K562 (cell line): ENCODE data around the gene RASSF7. TPM values are rescaled to one million over a fixed set of nuclear protein-coding genes. Genes with fewer than 3 reads are reported as not detected.
A peak's percentile ranks its signal among the peaks of the same experiment; 100 is the strongest.

Source experiments
- ATAC-seq: fragments of 200-7000 bp; cut with Tn5 transposase; 3 replicates; pipeline ENCODE4 v1.9.1; 2020; ENCODE audit warnings: moderate library complexity
- BruUV-seq: library from RNA; stranded (reverse); fragments of 400-500 nt; replicated peaks from 2 replicates; lab custom pipeline; 2021; lab: Mats Ljungman, UMichigan
- CTCF ChIA-PET: fragments of 300-600 bp; formaldehyde crosslinking; extraction: SDS; loops from one replicate; lab custom pipeline; 2021; ENCODE audit warnings: low intra/inter-chr PET ratio; lab: Yijun Ruan, JAX
- POLR2A ChIA-PET: fragments of 300-600, 350-650 bp; sonication (Branson Sonifier 250); formaldehyde crosslinking; extraction: SDS; loops from one replicate; lab custom pipeline; 2021; ENCODE audit warnings: antibody characterized with exemption, inconsistent platforms; lab: Yijun Ruan, JAX
- DNase-seq, 4 experiments: peaks; one replicate each; pipeline versions ENCODE4 v3.0.0 to v3.0.0-alpha.2; 2011 to 2018; ENCODE audit warnings: low spot score in 3 of 4, mixed read lengths in 3 of 4; ENCODE audit errors: extremely low read depth in 1 of 4
- FAIRE-seq: peaks from 2 replicates; lab custom pipeline; 2011; peaks lifted over from hg19 to GRCh38; lab: Jason Lieb, UNC
- H2AFZ ChIP-seq: 2 replicates; pipeline ENCODE4 v1.6.0; 2011; ENCODE audit warnings: low read depth, low read length, control low read depth, inconsistent platforms
- H3K27ac ChIP-seq: fragments of 200-600 bp; 3 replicates; pipeline ENCODE4 v1.8.0; 2011; ENCODE audit warnings: low read depth, mild to moderate bottlenecking, control low read depth, inconsistent platforms, low read length, moderate library complexity, mixed read lengths; ENCODE audit errors: extremely low read depth
- H3K27me3 ChIP-seq, 2 experiments: fragments of 300-600 bp in 1 of 2; 2 replicates in 1 of 2; 3 replicates in 1 of 2; pipeline versions ENCODE4 v1.6.0 to v1.8.0; 2011; ENCODE audit warnings: inconsistent platforms in 2 of 2, low read length in 2 of 2, mild to moderate bottlenecking in 1 of 2, mixed read lengths in 1 of 2, moderate library complexity in 1 of 2; ENCODE audit not compliant: control insufficient read depth in 2 of 2, insufficient read depth in 2 of 2
- H3K36me3 ChIP-seq: fragments of 300-600 bp; 3 replicates; pipeline ENCODE4 v1.8.0; 2011; ENCODE audit warnings: mild to moderate bottlenecking, low read length, inconsistent platforms; ENCODE audit not compliant: control insufficient read depth, insufficient read depth
- H3K4me1 ChIP-seq, 2 experiments: fragments of 200-600 bp in 1 of 2; replicated peaks in 1 of 2; 2 replicates in 1 of 2; 3 replicates in 1 of 2; pipeline versions ENCODE4 v1.5.1 to v1.8.0; 2011; ENCODE audit warnings: inconsistent platforms in 2 of 2, low read length in 2 of 2, mild to moderate bottlenecking in 1 of 2, mixed read lengths in 1 of 2, moderate library complexity in 1 of 2; ENCODE audit not compliant: control insufficient read depth in 2 of 2, insufficient read depth in 2 of 2
- H3K4me2 ChIP-seq: 2 replicates; pipeline ENCODE4 v1.6.1; 2011; ENCODE audit warnings: low read length, control low read depth, inconsistent platforms, mixed read lengths; ENCODE audit not compliant: insufficient read depth
- H3K4me3 ChIP-seq: fragments of 200-600 bp; sonication (generic), shearing (Covaris generic); 2 replicates; pipeline ENCODE4 v1.5.1; 2016; ENCODE audit warnings: control low read depth, inconsistent platforms
- H3K79me2 ChIP-seq: fragments of 200-600 bp; 3 replicates; pipeline ENCODE4 v1.8.0; 2011; ENCODE audit warnings: low read length, inconsistent platforms; ENCODE audit not compliant: control insufficient read depth, insufficient read depth
- H3K9ac ChIP-seq, 2 experiments: 2 replicates each; pipeline versions ENCODE4 v1.6.0 to v1.6.1; 2011; ENCODE audit warnings: low read depth in 2 of 2, low read length in 2 of 2, control low read depth in 1 of 2, inconsistent platforms in 1 of 2, mild to moderate bottlenecking in 1 of 2, mixed read lengths in 1 of 2; ENCODE audit not compliant: insufficient read depth in 1 of 2
- H3K9me1 ChIP-seq: one replicate; pipeline ENCODE4 v1.6.0; 2011; ENCODE audit warnings: inconsistent platforms, mild to moderate bottlenecking, low read length, moderate library complexity; ENCODE audit not compliant: control insufficient read depth, insufficient read depth
- H3K9me3 ChIP-seq: replicated peaks from 2 replicates; pipeline ENCODE4 v1.5.1; 2011; ENCODE audit warnings: low read depth, low read length, inconsistent platforms; ENCODE audit not compliant: control insufficient read depth, insufficient read depth
- H4K20me1 ChIP-seq: replicated peaks from 2 replicates; pipeline ENCODE4 v1.6.1; 2011; ENCODE audit warnings: low read length, inconsistent platforms, mixed read lengths; ENCODE audit not compliant: control insufficient read depth, insufficient read depth
- CCNT2 ChIP-seq: IDR thresholded peaks from 2 replicates; pipeline ENCODE4 v1.6.1; 2011; ENCODE audit warnings: borderline replicate concordance, low read depth, mild to moderate bottlenecking, moderate library complexity, mixed read lengths, low read length; ENCODE audit not compliant: insufficient read length; ENCODE audit errors: extremely low read depth
- RFX1 ChIP-seq: fragments of 450-650 bp; IDR thresholded peaks from 2 replicates; pipeline ENCODE4 v1.6.1; 2016; ENCODE audit warnings: mild to moderate bottlenecking, moderate library complexity
- ZNF668 ChIP-seq: fragments of 250-450 bp; sonication (Bioruptor Pico); IDR thresholded peaks from 2 replicates; pipeline ENCODE4 v1.8.0; 2022; ENCODE audit warnings: mild to moderate bottlenecking, inconsistent platforms
- WGBS: fragments of 100-300 bp; shearing (Covaris generic); methylation state at CpG from one replicate; pipeline ENCODE4 v1.1.6; 2016; ENCODE audit warnings: low coverage, mixed read lengths; ENCODE audit not compliant: insufficient coverage; ENCODE audit errors: missing lambda C conversion rate; 5-methylcytosine and 5-hydroxymethylcytosine counted together
- in situ Hi-C: fragments of 300-500 bp; cut with MboI; formaldehyde crosslinking; loops from 4 replicates; pipeline ENCODE4 v1.15.0; 2018; ENCODE audit warnings: inconsistent platforms, mixed read lengths
- intact Hi-C: fragments of 100-400 bp; cut with micrococcal nuclease; formaldehyde crosslinking; loops from 2 replicates; pipeline ENCODE4 v1.14.2; 2022
- polyA plus RNA-seq, 8 experiments: library from polyadenylated mRNA; depleted of rRNA in 4 of 8; stranded (reverse) in 5 of 8; unstranded in 3 of 8; fragments of >200 nt; fragmentation: Nextera tagmentation in 2 of 8; fragmentation: Illumina TruSeq in 1 of 8; extraction: Ambion mirVana in 2 of 8; extraction: Trizol in 1 of 8; gene quantifications; 2 replicates each; pipeline versions ENCODE4 v1.2.1 to v1.2.3, GENCODE V29; 2011 to 2014; ENCODE audit warnings: inconsistent platforms in 1 of 8, missing spikeins in 1 of 8
- total RNA-seq, 7 experiments: library from RNA; depleted of rRNA in 6 of 7; stranded (reverse); fragments of >200 nt in 6 of 7; fragmentation: Illumina TruSeq in 2 of 7; extraction: Trizol in 2 of 7; gene quantifications; 2 replicates each; pipeline versions ENCODE4 v1.2.1 to v1.2.3, GENCODE V29; 2011 to 2021; ENCODE audit warnings: low replicate concordance in 1 of 7
- TF ChIP-seq, protein P1 (sequence below): sonication (generic); formaldehyde crosslinking; IDR thresholded peaks from 2 replicates; pipeline ENCODE4 v1.8.0; 2022; ENCODE audit warnings: missing genetic modification reagents, mild to moderate bottlenecking, borderline replicate concordance
- TF ChIP-seq, protein P2 (sequence below): sonication (generic); formaldehyde crosslinking; IDR thresholded peaks from 2 replicates; pipeline ENCODE4 v1.8.1; 2023; ENCODE audit warnings: mild to moderate bottlenecking, missing genetic modification reagents

Gene RASSF7
- total and polyA plus RNA-seq, 9 of the 15 experiments (the other 6 are each of a cell fraction or from before 2014, with no cell fraction given) = 0.41 to 45.2 (median 18.6) TPM

DNA sequence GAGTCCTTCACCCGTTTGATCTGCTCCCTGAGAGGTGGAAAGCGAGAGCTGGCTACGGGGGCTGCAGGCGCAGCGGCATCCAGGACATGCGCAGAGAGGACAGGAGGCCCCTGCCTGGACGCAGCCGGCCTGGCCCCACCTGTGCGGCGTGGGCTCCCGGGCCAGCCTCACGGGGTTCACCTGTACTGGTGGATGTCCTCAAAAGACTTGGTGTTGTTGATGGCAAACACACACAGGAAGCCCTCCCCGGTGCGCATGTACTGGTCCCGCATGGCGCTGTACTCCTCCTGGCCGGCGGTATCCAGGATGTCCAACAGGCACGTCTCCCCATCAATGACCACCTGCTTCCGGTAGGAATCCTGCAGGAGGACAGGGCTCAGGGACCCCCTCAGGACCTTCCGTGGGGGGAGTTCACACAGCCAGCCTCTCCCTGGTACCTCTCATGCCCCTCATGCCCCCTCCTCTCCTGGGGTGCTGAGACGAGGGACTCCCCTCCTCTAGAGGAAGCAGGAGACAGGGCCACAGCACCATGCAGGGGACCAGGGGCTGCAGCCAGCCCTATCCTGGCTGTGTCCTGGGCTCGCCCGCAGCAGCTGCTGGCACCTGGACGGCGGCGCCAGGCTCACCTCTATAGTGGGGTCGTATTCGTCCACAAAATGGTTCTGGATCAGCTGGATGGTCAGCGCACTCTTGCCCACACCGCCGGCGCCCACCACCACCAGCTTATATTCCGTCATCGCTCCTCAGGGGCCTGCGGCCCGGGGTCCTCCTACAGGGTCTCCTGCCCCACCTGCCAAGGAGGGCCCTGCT is 27.0 kb upstream of the RASSF7 start:
- intact Hi-C loops = no loop called here
- Histone ChIP-seq H3K27me3 (no peaks in the 10 kb centered on the region), H3K4me2 (peak overlapping the region; percentile 78), H3K9me3 (no peaks in the 10 kb centered on the region), H3K9me1 (peaks cover 3% of the 10 kb centered on the region), H3K27ac (no peak overlapping the region), H3K4me3 (peak overlapping the region; percentile 78), H3K4me1 (peaks cover 22 to 87% of the 10 kb centered on the region in 2 experiments)
- TSS peak; percentile 72 for BruUV-seq
- FAIRE-seq = no peak
- in situ Hi-C loops = no loop called here
- POLR2A ChIA-PET = interaction anchor here (0.6 to 1.1 kb wide), 5 partner anchors 15 to 1434 kb away, joined by 3 to 4 read pairs (median 3); no protein-coding TSS in a partner anchor
- TF ChIP-seq RFX1 (no peak), ZNF668 (CRISPR knock-in tag) (no peak), CCNT2 (no peak)
- TF ChIP-seq, protein P1, sequence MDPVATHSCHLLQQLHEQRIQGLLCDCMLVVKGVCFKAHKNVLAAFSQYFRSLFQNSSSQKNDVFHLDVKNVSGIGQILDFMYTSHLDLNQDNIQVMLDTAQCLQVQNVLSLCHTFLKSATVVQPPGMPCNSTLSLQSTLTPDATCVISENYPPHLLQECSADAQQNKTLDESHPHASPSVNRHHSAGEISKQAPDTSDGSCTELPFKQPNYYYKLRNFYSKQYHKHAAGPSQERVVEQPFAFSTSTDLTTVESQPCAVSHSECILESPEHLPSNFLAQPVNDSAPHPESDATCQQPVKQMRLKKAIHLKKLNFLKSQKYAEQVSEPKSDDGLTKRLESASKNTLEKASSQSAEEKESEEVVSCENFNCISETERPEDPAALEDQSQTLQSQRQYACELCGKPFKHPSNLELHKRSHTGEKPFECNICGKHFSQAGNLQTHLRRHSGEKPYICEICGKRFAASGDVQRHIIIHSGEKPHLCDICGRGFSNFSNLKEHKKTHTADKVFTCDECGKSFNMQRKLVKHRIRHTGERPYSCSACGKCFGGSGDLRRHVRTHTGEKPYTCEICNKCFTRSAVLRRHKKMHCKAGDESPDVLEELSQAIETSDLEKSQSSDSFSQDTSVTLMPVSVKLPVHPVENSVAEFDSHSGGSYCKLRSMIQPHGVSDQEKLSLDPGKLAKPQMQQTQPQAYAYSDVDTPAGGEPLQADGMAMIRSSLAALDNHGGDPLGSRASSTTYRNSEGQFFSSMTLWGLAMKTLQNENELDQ = no peak
- TF ChIP-seq, protein P2, sequence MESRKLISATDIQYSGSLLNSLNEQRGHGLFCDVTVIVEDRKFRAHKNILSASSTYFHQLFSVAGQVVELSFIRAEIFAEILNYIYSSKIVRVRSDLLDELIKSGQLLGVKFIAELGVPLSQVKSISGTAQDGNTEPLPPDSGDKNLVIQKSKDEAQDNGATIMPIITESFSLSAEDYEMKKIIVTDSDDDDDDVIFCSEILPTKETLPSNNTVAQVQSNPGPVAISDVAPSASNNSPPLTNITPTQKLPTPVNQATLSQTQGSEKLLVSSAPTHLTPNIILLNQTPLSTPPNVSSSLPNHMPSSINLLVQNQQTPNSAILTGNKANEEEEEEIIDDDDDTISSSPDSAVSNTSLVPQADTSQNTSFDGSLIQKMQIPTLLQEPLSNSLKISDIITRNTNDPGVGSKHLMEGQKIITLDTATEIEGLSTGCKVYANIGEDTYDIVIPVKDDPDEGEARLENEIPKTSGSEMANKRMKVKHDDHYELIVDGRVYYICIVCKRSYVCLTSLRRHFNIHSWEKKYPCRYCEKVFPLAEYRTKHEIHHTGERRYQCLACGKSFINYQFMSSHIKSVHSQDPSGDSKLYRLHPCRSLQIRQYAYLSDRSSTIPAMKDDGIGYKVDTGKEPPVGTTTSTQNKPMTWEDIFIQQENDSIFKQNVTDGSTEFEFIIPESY (CRISPR knock-in tag) = peak; percentile 95
- TF ChIP-seq, all 486 proteins: peak for 1
- H3K79me2 ChIP-seq = peaks cover 17% of the 10 kb centered on the region
- DNase-seq = no peak
- peak overlapping the region in 1 of 2 experiments; percentile 95; a peak in 1 of 4 replicates for H3K9ac ChIP-seq
- H2AFZ ChIP-seq = no peak overlapping the region
- 95% methylated on average over 33 of the region's 37 CpGs for WGBS
- peaks cover 35% of the 10 kb centered on the region; the same call in 1 of the 3 replicates for H3K36me3 ChIP-seq
- 0 out of 2 replicates have a peak, but pooled peaks cover 4% of the 10 kb centered on the region for H4K20me1 ChIP-seq
- CTCF ChIA-PET = interaction anchor here (0.5 kb wide), 1 partner anchor 15 kb away, joined by 3 read pairs; no protein-coding TSS in a partner anchor
- ATAC-seq = no peak
